AG08395 (cell line): Measurements from ENCODE around the gene EBNA1BP2.
"Not testable (repeated sequence)": the region's sequence is repeated elsewhere in the genome, so short reads cannot be mapped to it uniquely, and the experiment has no call there.

ENCODE experiments used
- DNase-seq: peaks from one replicate; pipeline ENCODE4 v3.0.0; 2012; ENCODE audit warnings: mixed read lengths, low spot score

EBNA1BP2 gene

DNA sequence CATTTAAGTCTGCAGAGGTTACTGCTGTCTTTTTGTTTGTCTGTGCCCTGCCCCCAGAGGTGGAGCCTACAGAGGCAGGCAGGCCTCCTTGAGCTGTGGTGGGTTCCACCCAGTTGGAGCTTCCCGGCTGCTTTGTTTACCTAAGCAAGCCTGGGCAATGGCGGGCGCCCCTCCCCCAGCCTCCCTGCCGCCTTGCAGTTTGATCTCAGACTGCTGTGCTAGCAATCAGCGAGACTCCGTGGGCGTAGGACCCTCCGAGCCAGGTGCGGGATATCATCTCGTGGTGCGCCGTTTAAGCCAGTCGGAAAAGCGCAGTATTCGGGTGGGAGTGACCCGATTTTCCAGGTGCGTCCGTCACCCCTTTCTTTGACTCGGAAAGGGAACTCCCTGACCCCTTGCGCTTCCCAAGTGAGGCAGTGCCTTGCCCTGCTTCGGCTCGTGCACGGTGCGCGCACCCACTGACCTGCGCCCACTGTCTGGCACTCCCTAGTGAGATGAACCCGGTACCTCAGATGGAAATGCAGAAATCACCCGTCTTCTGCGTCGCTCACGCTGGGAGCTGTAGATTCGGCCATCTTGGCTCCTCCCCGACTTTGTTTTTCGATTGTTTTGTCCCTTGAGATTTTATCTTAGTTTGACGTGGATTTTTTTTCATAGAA is 52.0 kb downstream of the EBNA1BP2 start:
- not testable (repeated sequence) for DNase-seq
